HEK293 (cell line): ENCODE measurements around the gene CRTAC1.

Source experiments
- CTCF ChIA-PET: fragments of 350-600 bp; formaldehyde crosslinking; extraction: SDS; loops from one replicate; lab custom pipeline; 2021; ENCODE audit warnings: antibody characterized with exemption; lab: Yijun Ruan, JAX
- POLR2A ChIA-PET: fragments of 300-600 bp; formaldehyde crosslinking; extraction: SDS; loops from one replicate; lab custom pipeline; 2020; ENCODE audit warnings: antibody characterized with exemption, inconsistent platforms; lab: Yijun Ruan, JAX
- H3K27ac ChIP-seq: fragments of 200-500 bp; sonication (Bioruptor generic); 2 replicates; pipeline ENCODE4 v1.5.1; 2014; ENCODE audit warnings: low read depth, low read length, control low read depth, inconsistent platforms; ENCODE audit errors: extremely low read depth
- H3K36me3 ChIP-seq, 2 experiments: fragments of 200-500 bp in 1 of 2; sonication (Bioruptor generic) in 1 of 2; 1 replicate in 1 of 2; 2 replicates in 1 of 2; pipeline ENCODE4 v1.5.1; 2014 to 2017; ENCODE audit warnings: inconsistent platforms in 2 of 2, low read length in 2 of 2; ENCODE audit not compliant: control insufficient read depth in 2 of 2, insufficient read depth in 1 of 2
- H3K4me1 ChIP-seq: fragments of 200-500 bp; sonication (Bioruptor generic); 2 replicates; pipeline ENCODE4 v1.5.1; 2014; ENCODE audit warnings: mild to moderate bottlenecking, low read length, inconsistent platforms; ENCODE audit not compliant: control insufficient read depth, insufficient read depth
- H3K4me3 ChIP-seq: 2 replicates; pipeline ENCODE4 v1.5.1; 2011; ENCODE audit warnings: low read depth, mild to moderate bottlenecking, control low read depth, low read length, moderate library complexity
- H3K9me3 ChIP-seq: fragments of 200-500 bp; sonication (Bioruptor generic); 2 replicates; pipeline ENCODE4 v1.5.1; 2014; ENCODE audit warnings: low read depth, low read length, inconsistent platforms; ENCODE audit not compliant: control insufficient read depth, insufficient read depth
- ZFHX2 ChIP-seq: fragments of 450-650 bp; formaldehyde crosslinking; conservative IDR thresholded peaks from 2 replicates; pipeline ENCODE4 v1.5.1; 2016; ENCODE audit warnings: missing biosample characterization, missing genetic modification characterization
- ZNF138 ChIP-seq: fragments of 450-650 bp; formaldehyde crosslinking; IDR thresholded peaks from 2 replicates; pipeline ENCODE4 v1.5.1; 2016; ENCODE audit warnings: missing biosample characterization, missing genetic modification characterization, borderline replicate concordance
- ZNF184 ChIP-seq: fragments of 450-650 bp; IDR thresholded peaks from 2 replicates; pipeline ENCODE4 v1.5.1; 2018; ENCODE audit warnings: missing biosample characterization, mild to moderate bottlenecking, missing genetic modification characterization
- ZNF223 ChIP-seq: fragments of 450-650 bp; formaldehyde crosslinking; IDR thresholded peaks from 2 replicates; pipeline ENCODE4 v1.5.1; 2016; ENCODE audit warnings: missing biosample characterization, missing genetic modification characterization
- ZNF248 ChIP-seq: fragments of 450-650 bp; formaldehyde crosslinking; IDR thresholded peaks from 2 replicates; pipeline ENCODE4 v1.5.1; 2017; ENCODE audit warnings: missing biosample characterization, missing genetic modification characterization
- ZNF335 ChIP-seq: fragments of 450-650 bp; formaldehyde crosslinking; conservative IDR thresholded peaks from 2 replicates; pipeline ENCODE4 v1.5.1; 2016; ENCODE audit warnings: missing biosample characterization, missing genetic modification characterization
- ZNF623 ChIP-seq: fragments of 450-650 bp; formaldehyde crosslinking; IDR thresholded peaks from 2 replicates; pipeline ENCODE4 v1.5.1; 2016; ENCODE audit warnings: missing biosample characterization, missing genetic modification characterization
- TF ChIP-seq, protein P1 (sequence below): fragments of 450-650 bp; formaldehyde crosslinking; IDR thresholded peaks from 2 replicates; pipeline ENCODE4 v1.5.1; 2016; ENCODE audit warnings: missing biosample characterization, missing genetic modification characterization, borderline replicate concordance
- TF ChIP-seq, protein P2 (sequence below): fragments of 450-650 bp; formaldehyde crosslinking; IDR thresholded peaks from 2 replicates; pipeline ENCODE4 v1.5.1; 2016; ENCODE audit warnings: missing biosample characterization, missing genetic modification characterization
- TF ChIP-seq, protein P3 (sequence below): fragments of 450-650 bp; formaldehyde crosslinking; IDR thresholded peaks from 2 replicates; pipeline ENCODE4 v1.5.1; 2017; ENCODE audit warnings: missing biosample characterization, missing genetic modification characterization
- TF ChIP-seq, protein P4 (sequence below): fragments of 450-650 bp; formaldehyde crosslinking; IDR thresholded peaks from 2 replicates; pipeline ENCODE4 v1.5.1; 2017; ENCODE audit warnings: missing biosample characterization, missing genetic modification characterization
- TF ChIP-seq, protein P5 (sequence below): fragments of 450-650 bp; formaldehyde crosslinking; IDR thresholded peaks from 2 replicates; pipeline ENCODE4 v1.5.1; 2016; ENCODE audit warnings: missing biosample characterization, missing genetic modification characterization
- TF ChIP-seq, protein P6 (sequence below): fragments of 450-650 bp; formaldehyde crosslinking; IDR thresholded peaks from 2 replicates; pipeline ENCODE4 v1.5.1; 2016; ENCODE audit warnings: missing biosample characterization, missing genetic modification characterization
- TF ChIP-seq, protein P7 (sequence below): fragments of 450-650 bp; formaldehyde crosslinking; IDR thresholded peaks from 2 replicates; pipeline ENCODE4 v1.5.1; 2016; ENCODE audit warnings: missing biosample characterization, missing genetic modification characterization
- TF ChIP-seq, protein P8 (sequence below): sonication (generic); formaldehyde crosslinking; IDR thresholded peaks from 2 replicates; pipeline ENCODE4 v1.8.1; 2022; ENCODE audit warnings: mild to moderate bottlenecking, moderate library complexity, missing genetic modification reagents

Gene CRTAC1

DNA sequence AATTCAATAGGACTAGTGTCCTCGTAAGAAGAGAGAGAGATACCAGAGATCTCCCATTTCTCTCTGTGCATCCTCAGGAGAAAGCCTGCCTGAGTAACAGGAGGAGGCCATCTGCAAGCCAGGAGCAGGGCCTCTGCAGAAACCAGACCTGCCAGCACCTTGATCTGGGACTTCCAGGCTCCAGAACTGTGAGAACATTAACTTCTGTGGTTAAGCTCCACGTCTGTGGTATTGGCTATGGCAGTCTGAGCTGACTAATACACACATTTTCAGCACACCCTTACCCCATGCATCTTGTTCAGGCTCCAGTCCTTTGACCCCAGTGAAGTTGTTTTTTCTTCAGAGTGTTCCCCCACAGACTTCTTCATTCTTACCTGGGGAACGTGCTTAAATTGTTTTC, 3.1 kb upstream of the CRTAC1 start (continued):
- TF ChIP-seq ZNF184 (tag by site-specific recombination) (no peak), ZNF248 (no peak), ZFHX2 (no peak), ZNF623 (tag by site-specific recombination) (no peak)
- TF ChIP-seq, protein P1, sequence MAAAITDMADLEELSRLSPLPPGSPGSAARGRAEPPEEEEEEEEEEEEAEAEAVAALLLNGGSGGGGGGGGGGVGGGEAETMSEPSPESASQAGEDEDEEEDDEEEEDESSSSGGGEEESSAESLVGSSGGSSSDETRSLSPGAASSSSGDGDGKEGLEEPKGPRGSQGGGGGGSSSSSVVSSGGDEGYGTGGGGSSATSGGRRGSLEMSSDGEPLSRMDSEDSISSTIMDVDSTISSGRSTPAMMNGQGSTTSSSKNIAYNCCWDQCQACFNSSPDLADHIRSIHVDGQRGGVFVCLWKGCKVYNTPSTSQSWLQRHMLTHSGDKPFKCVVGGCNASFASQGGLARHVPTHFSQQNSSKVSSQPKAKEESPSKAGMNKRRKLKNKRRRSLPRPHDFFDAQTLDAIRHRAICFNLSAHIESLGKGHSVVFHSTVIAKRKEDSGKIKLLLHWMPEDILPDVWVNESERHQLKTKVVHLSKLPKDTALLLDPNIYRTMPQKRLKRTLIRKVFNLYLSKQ (tag by site-specific recombination) = no peak

DNA sequence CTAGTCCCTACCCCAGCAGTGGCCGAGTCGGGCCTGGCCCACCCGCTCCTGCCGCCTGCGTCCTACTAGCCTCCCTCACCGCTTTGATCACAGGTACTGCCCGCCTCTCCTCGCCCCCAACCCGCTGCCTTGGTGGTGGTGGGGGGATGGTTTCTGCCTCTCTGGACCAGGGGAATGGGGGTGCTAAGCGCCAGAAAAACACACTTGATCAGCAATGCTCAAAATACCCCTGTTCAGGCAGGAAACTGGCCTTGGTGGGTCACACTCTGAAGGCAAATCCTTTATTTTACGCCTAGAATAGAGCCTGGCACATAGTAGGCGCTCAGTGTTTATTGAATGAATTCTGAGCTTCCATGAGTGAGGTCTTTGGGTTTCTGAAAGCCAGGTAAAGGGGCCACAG, 1.0 kb upstream of the CRTAC1 start:
- H3K27ac ChIP-seq = no peak overlapping the region
- no peaks in the 10 kb centered on the region; the same call in 1 of the 2 replicates for H3K4me1 ChIP-seq
- H3K36me3 ChIP-seq = no peaks in the 10 kb centered on the region
- POLR2A ChIA-PET = interaction anchor here (0.7 to 2.0 kb wide), 4 partner anchors 9 to 143 kb away, joined by 4 to 14 read pairs (median 6); no protein-coding TSS in a partner anchor
- TF ChIP-seq ZNF138 (tag by site-specific recombination) = no peak
- TF ChIP-seq, all 188 proteins: peak for 0
- CTCF ChIA-PET = interaction anchor here (0.6 to 9.4 kb wide), 4 partner anchors 10 to 1282 kb away, joined by 3 to 92 read pairs (median 6); no protein-coding TSS in a partner anchor
- H3K9me3 ChIP-seq = no peaks in the 10 kb centered on the region
- H3K4me3 ChIP-seq = no peak overlapping the region

DNA sequence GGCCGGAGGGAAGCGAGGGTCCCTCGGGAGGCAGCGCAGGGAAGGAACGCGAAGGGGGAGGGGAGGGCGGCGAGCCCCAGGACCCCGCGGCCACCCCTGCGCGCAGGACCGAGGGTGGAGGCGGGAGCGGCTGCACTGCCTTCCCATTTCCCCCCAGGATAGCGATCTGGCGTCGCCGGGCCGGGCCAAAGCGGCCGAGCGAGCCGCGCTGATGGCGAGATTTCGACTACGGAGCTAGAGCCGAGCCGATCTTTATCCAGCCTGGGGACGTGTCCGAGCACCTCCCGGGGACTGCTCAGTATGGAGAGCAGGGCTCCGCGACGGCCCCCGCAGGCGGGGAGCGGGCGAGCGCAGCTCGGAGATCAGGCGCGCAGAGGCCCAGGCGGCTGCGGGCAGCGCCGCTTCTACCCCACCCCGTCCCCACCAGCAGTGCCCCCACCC, 590 bp upstream of the CRTAC1 start:
- POLR2A ChIA-PET = interaction anchor here (0.6 to 2.0 kb wide), 8 partner anchors 9 to 182 kb away, joined by 3 to 14 read pairs (median 4); partner anchors contain the start of genes GOLGA7B and R3HCC1L
- CTCF ChIA-PET = interaction anchor here (0.6 to 9.4 kb wide), 7 partner anchors 10 to 1282 kb away, joined by 3 to 92 read pairs (median 4); no protein-coding TSS in a partner anchor
- Histone ChIP-seq H3K27ac (peak overlapping the region; percentile 58; the same call in 1 of the 2 replicates), H3K36me3 (no peaks in the 10 kb centered on the region), H3K9me3 (no peaks in the 10 kb centered on the region), H3K4me3 (peak overlapping the region; percentile 29), H3K4me1 (no peaks in the 10 kb centered on the region; the same call in 1 of the 2 replicates)
- TF ChIP-seq ZFHX2 = peak; percentile 56
- TF ChIP-seq, protein P2, sequence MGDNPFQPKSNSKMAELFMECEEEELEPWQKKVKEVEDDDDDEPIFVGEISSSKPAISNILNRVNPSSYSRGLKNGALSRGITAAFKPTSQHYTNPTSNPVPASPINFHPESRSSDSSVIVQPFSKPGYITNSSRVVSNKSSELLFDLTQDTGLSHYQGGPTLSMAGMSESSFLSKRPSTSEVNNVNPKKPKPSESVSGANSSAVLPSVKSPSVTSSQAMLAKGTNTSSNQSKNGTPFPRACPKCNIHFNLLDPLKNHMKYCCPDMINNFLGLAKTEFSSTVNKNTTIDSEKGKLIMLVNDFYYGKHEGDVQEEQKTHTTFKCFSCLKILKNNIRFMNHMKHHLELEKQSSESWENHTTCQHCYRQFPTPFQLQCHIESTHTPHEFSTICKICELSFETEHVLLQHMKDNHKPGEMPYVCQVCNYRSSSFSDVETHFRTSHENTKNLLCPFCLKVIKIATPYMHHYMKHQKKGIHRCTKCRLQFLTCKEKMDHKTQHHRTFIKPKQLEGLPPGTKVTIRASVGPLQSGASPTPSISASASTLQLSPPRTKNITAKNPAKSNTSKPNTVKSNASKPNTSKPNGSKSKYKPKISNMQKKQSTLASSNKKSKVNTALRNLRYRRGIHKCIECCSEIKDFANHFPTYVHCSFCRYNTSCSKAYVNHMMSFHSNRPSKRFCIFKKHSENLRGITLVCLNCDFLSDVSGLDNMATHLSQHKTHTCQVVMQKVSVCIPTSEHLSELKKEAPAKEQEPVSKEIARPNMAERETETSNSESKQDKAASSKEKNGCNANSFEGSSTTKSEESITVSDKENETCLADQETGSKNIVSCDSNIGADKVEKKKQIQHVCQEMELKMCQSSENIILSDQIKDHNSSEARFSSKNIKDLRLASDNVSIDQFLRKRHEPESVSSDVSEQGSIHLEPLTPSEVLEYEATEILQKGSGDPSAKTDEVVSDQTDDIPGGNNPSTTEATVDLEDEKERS (tag by site-specific recombination) = no peak
- no peak for TF ChIP-seq ZNF223 (tag by site-specific recombination)
- peak; percentile 16 for TF ChIP-seq ZNF335 (tag by site-specific recombination)
- TF ChIP-seq, protein P3, sequence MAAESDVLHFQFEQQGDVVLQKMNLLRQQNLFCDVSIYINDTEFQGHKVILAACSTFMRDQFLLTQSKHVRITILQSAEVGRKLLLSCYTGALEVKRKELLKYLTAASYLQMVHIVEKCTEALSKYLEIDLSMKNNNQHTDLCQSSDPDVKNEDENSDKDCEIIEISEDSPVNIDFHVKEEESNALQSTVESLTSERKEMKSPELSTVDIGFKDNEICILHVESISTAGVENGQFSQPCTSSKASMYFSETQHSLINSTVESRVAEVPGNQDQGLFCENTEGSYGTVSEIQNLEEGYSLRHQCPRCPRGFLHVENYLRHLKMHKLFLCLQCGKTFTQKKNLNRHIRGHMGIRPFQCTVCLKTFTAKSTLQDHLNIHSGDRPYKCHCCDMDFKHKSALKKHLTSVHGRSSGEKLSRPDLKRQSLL (tag by site-specific recombination) = peak; percentile 10; the same call in 1 of the 2 replicates
- TF ChIP-seq, protein P4, sequence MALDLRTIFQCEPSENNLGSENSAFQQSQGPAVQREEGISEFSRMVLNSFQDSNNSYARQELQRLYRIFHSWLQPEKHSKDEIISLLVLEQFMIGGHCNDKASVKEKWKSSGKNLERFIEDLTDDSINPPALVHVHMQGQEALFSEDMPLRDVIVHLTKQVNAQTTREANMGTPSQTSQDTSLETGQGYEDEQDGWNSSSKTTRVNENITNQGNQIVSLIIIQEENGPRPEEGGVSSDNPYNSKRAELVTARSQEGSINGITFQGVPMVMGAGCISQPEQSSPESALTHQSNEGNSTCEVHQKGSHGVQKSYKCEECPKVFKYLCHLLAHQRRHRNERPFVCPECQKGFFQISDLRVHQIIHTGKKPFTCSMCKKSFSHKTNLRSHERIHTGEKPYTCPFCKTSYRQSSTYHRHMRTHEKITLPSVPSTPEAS = no peak
- TF ChIP-seq, protein P5, sequence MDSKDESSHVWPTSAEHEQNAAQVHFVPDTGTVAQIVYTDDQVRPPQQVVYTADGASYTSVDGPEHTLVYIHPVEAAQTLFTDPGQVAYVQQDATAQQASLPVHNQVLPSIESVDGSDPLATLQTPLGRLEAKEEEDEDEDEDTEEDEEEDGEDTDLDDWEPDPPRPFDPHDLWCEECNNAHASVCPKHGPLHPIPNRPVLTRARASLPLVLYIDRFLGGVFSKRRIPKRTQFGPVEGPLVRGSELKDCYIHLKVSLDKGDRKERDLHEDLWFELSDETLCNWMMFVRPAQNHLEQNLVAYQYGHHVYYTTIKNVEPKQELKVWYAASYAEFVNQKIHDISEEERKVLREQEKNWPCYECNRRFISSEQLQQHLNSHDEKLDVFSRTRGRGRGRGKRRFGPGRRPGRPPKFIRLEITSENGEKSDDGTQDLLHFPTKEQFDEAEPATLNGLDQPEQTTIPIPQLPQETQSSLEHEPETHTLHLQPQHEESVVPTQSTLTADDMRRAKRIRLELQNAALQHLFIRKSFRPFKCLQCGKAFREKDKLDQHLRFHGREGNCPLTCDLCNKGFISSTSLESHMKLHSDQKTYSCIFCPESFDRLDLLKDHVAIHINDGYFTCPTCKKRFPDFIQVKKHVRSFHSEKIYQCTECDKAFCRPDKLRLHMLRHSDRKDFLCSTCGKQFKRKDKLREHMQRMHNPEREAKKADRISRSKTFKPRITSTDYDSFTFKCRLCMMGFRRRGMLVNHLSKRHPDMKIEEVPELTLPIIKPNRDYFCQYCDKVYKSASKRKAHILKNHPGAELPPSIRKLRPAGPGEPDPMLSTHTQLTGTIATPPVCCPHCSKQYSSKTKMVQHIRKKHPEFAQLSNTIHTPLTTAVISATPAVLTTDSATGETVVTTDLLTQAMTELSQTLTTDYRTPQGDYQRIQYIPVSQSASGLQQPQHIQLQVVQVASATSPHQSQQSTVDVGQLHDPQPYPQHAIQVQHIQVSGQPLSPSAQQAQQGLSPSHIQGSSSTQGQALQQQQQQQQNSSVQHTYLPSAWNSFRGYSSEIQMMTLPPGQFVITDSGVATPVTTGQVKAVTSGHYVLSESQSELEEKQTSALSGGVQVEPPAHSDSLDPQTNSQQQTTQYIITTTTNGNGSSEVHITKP (tag by site-specific recombination) = no peak
- TF ChIP-seq, protein P6, sequence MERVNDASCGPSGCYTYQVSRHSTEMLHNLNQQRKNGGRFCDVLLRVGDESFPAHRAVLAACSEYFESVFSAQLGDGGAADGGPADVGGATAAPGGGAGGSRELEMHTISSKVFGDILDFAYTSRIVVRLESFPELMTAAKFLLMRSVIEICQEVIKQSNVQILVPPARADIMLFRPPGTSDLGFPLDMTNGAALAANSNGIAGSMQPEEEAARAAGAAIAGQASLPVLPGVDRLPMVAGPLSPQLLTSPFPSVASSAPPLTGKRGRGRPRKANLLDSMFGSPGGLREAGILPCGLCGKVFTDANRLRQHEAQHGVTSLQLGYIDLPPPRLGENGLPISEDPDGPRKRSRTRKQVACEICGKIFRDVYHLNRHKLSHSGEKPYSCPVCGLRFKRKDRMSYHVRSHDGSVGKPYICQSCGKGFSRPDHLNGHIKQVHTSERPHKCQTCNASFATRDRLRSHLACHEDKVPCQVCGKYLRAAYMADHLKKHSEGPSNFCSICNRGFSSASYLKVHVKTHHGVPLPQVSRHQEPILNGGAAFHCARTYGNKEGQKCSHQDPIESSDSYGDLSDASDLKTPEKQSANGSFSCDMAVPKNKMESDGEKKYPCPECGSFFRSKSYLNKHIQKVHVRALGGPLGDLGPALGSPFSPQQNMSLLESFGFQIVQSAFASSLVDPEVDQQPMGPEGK (tag by site-specific recombination) = peak; percentile 22; the same call in 1 of the 2 replicates
- TF ChIP-seq, protein P7, sequence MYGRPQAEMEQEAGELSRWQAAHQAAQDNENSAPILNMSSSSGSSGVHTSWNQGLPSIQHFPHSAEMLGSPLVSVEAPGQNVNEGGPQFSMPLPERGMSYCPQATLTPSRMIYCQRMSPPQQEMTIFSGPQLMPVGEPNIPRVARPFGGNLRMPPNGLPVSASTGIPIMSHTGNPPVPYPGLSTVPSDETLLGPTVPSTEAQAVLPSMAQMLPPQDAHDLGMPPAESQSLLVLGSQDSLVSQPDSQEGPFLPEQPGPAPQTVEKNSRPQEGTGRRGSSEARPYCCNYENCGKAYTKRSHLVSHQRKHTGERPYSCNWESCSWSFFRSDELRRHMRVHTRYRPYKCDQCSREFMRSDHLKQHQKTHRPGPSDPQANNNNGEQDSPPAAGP = no peak
- TF ChIP-seq, protein P8, sequence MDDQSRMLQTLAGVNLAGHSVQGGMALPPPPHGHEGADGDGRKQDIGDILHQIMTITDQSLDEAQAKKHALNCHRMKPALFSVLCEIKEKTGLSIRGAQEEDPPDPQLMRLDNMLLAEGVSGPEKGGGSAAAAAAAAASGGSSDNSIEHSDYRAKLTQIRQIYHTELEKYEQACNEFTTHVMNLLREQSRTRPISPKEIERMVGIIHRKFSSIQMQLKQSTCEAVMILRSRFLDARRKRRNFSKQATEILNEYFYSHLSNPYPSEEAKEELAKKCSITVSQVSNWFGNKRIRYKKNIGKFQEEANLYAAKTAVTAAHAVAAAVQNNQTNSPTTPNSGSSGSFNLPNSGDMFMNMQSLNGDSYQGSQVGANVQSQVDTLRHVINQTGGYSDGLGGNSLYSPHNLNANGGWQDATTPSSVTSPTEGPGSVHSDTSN (CRISPR knock-in tag) = no peak
